Calu3 (cell line): ENCODE results near the gene PLP1. TPM values are rescaled to one million over a fixed set of nuclear protein-coding genes. Genes with fewer than 3 reads are reported as not detected.

Source experiments
- BruUV-seq: library from RNA; stranded (reverse); fragments of 400-500 nt; replicated peaks from 2 replicates; lab custom pipeline; 2021; lab: Mats Ljungman, UMichigan
- CTCF ChIA-PET: fragments of 300-600 bp; sonication (Branson Sonifier 250); formaldehyde crosslinking; loops from one replicate; lab custom pipeline; 2022; ENCODE audit warnings: antibody characterized with exemption; lab: Charles Lee
- DNase-seq: peaks from one replicate; pipeline ENCODE4 v3.0.0; 2022
- H3K27ac Mint-ChIP-seq: one replicate; pipeline ENCODE4 v1.8.0; 2022; ENCODE audit warnings: mixed read lengths; ENCODE audit not compliant: unreplicated experiment
- H3K27me3 Mint-ChIP-seq: one replicate; pipeline ENCODE4 v1.8.0; 2022; ENCODE audit warnings: mixed read lengths; ENCODE audit not compliant: unreplicated experiment
- H3K36me3 Mint-ChIP-seq: one replicate; pipeline ENCODE4 v1.8.0; 2022; ENCODE audit warnings: mild to moderate bottlenecking, moderate library complexity, mixed read lengths; ENCODE audit not compliant: insufficient read depth, unreplicated experiment
- H3K4me1 Mint-ChIP-seq: one replicate; pipeline ENCODE4 v1.8.0; 2022; ENCODE audit warnings: mild to moderate bottlenecking, low read depth, mixed read lengths; ENCODE audit not compliant: unreplicated experiment
- H3K4me3 Mint-ChIP-seq: one replicate; pipeline ENCODE4 v1.8.0; 2022; ENCODE audit warnings: mild to moderate bottlenecking, low read depth, moderate library complexity, mixed read lengths; ENCODE audit not compliant: unreplicated experiment
- H3K9me3 Mint-ChIP-seq: one replicate; pipeline ENCODE4 v1.8.0; 2022; ENCODE audit warnings: low read depth, mixed read lengths; ENCODE audit not compliant: unreplicated experiment
- intact Hi-C: fragments of 100-400 bp; cut with micrococcal nuclease; formaldehyde crosslinking; loops from one replicate; pipeline ENCODE4 v1.10.0; 2022; ENCODE audit not compliant: unreplicated experiment
- total RNA-seq: library from RNA; stranded (reverse); gene quantifications from 2 replicates; pipeline ENCODE4 v1.2.3, GENCODE V29; 2022
- TF ChIP-seq, protein P1 (sequence below): fragments of 200-600 bp; IDR thresholded peaks from one replicate; pipeline ENCODE4 v1.8.0; 2022; ENCODE audit warnings: antibody characterized with exemption; ENCODE audit not compliant: unreplicated experiment

Gene PLP1
- total RNA-seq, 1 experiment from 2014 or later = not detected

DNA sequence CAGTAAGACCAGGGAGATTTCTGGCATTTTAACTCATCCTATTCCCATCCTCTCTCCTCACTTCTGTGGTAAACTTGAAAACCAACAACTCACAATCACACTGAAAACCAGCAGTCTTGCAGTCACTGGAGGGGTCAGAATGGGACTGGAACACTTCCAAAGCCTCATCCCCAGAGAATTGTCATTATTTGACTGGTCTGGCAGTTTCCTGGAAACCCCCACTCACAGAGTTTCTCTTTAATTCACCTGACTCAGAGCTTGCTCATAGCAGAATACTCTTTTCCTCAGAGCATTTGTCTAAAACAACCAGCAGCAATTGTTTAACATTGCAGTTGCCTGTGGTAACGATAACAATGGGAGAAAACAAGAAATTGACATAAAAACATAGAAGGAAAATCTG, 62.8 kb downstream of the PLP1 start:
- Mint-ChIP-seq H3K4me3 (no peak overlapping the region), H3K4me1 (no peaks in the 10 kb centered on the region), H3K27ac (no peak overlapping the region), H3K27me3 (no peaks in the 10 kb centered on the region), H3K36me3 (no peaks in the 10 kb centered on the region), H3K9me3 (peaks cover 2% of the 10 kb centered on the region)
- CTCF ChIA-PET = no interaction called here
- TF ChIP-seq, protein P1, sequence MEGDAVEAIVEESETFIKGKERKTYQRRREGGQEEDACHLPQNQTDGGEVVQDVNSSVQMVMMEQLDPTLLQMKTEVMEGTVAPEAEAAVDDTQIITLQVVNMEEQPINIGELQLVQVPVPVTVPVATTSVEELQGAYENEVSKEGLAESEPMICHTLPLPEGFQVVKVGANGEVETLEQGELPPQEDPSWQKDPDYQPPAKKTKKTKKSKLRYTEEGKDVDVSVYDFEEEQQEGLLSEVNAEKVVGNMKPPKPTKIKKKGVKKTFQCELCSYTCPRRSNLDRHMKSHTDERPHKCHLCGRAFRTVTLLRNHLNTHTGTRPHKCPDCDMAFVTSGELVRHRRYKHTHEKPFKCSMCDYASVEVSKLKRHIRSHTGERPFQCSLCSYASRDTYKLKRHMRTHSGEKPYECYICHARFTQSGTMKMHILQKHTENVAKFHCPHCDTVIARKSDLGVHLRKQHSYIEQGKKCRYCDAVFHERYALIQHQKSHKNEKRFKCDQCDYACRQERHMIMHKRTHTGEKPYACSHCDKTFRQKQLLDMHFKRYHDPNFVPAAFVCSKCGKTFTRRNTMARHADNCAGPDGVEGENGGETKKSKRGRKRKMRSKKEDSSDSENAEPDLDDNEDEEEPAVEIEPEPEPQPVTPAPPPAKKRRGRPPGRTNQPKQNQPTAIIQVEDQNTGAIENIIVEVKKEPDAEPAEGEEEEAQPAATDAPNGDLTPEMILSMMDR = no peak
- intact Hi-C loops = no loop called here
- no peak for DNase-seq
- BruUV-seq = no TSS peak

Other genes starting within 250 kb of the PLP1 start
- 57.6 and 68.0 TPM in 2 replicates for gene TCEAL4, start 191.3 kb upstream of the PLP1 start, total RNA-seq
- 9.1 TPM in 2 replicates for gene TCEAL3, start 168.9 kb upstream of the PLP1 start, total RNA-seq
- 16.4 and 17.1 TPM in 2 replicates for gene TCEAL1, start 147.9 kb upstream of the PLP1 start, total RNA-seq
- gene MORF4L2, start 90.1 kb upstream of the PLP1 start, total RNA-seq = 388 and 438 TPM in 2 replicates
- not detected in 2 replicates for gene TMEM31, start 65.9 kb upstream of the PLP1 start, total RNA-seq
- gene RAB9B, start 55.4 kb downstream of the PLP1 start, total RNA-seq = 1.3 and 1.5 TPM in 2 replicates
- gene TMSB15B, start 185.8 kb downstream of the PLP1 start, total RNA-seq = 7.7 and 8.2 TPM in 2 replicates
- gene H2BW1, start 236.9 kb downstream of the PLP1 start, total RNA-seq = not detected in 2 replicates